Heart left ventricle (tissue), 13 donors: ENCODE results near the gene NEK10.

Source experiments
- POLR2A ChIP-seq, 2 donors: fragments of 450-650 bp; IDR thresholded peaks; one replicate each; pipeline ENCODE4 v1.6.1; 2017; ENCODE audit warnings: antibody characterized with exemption in 2 of 2, mild to moderate bottlenecking in 2 of 2, moderate library complexity in 2 of 2
- TF ChIP-seq, protein P1 (sequence below), 12 donors: fragments of 200-600 bp; sonication (generic) in 4 of 12; IDR thresholded peaks; one replicate each; pipeline versions ENCODE4 v1.5.0 to v1.8.0; 2018 to 2022; ENCODE audit warnings: antibody characterized with exemption in 12 of 12, mild to moderate bottlenecking in 5 of 12
- donor health status: ischemic (EF 13 %, LVEDD 7.1; RV severe dilation, severe dysfunction).
- donor health status: DM: no; HTN: yes; CAD: no.
- donor health status: DM: no; HTN: no; CAD: no.
- donor health status: ischemic (EF 25% LVEDD 6.9; RV normal size, moderate dysfunction).
- donor health status: ischemic (EF 25% LVEDD 5.7; RV mildly dilated, moderate dysfunction).
- donor health status: ischemic (EF 35%, LVEDD 5.7; RV mildly dilated, moderate dysfunction).
- donor health status: nonischemic (EF 11% LVEDD 7.7; RV severe dilation, severe dysfunction).
- donor health status: DM: yes; HTN: yes; CAD: no.
- donor health status: PGD.
- donor health status: ischemic (EF 29% LVEDD 5.4; RV normal size, mild dysfunction).
- donor health status: nonischemic (EF 23%, LVEDD 6.1; RV moderate dilation, normal function).

DNA sequence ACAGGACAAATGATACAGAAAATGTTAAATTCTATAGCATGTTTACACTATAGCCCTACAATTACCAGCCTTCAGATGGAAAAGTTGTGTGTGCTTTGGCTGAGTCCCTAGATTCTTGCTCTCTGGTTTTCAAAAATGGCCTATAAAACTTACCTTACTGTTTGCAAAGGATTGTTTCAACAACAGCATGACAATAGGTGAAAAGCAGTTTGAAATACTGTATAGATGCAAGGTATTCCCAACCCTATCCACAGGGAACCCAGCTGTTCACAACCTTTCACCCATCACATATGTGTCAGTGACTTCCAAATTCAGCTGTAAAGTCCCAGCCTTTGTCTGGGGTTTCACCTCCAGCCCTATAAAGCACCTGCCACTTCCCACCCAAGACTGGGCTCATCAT lies 97.3 kb downstream of the NEK10 start:
- TF ChIP-seq, protein P1, sequence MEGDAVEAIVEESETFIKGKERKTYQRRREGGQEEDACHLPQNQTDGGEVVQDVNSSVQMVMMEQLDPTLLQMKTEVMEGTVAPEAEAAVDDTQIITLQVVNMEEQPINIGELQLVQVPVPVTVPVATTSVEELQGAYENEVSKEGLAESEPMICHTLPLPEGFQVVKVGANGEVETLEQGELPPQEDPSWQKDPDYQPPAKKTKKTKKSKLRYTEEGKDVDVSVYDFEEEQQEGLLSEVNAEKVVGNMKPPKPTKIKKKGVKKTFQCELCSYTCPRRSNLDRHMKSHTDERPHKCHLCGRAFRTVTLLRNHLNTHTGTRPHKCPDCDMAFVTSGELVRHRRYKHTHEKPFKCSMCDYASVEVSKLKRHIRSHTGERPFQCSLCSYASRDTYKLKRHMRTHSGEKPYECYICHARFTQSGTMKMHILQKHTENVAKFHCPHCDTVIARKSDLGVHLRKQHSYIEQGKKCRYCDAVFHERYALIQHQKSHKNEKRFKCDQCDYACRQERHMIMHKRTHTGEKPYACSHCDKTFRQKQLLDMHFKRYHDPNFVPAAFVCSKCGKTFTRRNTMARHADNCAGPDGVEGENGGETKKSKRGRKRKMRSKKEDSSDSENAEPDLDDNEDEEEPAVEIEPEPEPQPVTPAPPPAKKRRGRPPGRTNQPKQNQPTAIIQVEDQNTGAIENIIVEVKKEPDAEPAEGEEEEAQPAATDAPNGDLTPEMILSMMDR (IDR thresholded peaks at IDR 0.05) = no peak
- no peak for TF ChIP-seq POLR2A (IDR thresholded peaks at IDR 0.05)
